Hematopoietic multipotent progenitor cell treated with erythropoietin and hydrocortisone succinate and interleukin-3 and kit ligand, for 6 days (in vitro differentiated cells): Measurements from ENCODE around the gene GOLGA8T.
"Not testable (repeated sequence)": the region's sequence is repeated elsewhere in the genome, so short reads cannot be mapped to it uniquely, and the experiment has no call there.

Experiments
- DNase-seq: peaks from one replicate; pipeline ENCODE4 v3.0.0-alpha.2; 2015

The GOLGA8T gene

GRCh38 chr15:30192119-30192745 lies 57.4 kb downstream of the GOLGA8T start:
- not testable (repeated sequence) for DNase-seq

GRCh38 chr15:30192892-30193291 lies 58.0 kb downstream of the GOLGA8T start:
- not testable (repeated sequence) for DNase-seq
